Activated CD8-positive, alpha-beta T cell treated with anti-CD3 and anti-CD28 coated beads for 36 hours (primary cell): Measurements from ENCODE around the gene IMPG2. TPM values are rescaled to one million over a fixed set of nuclear protein-coding genes. Genes with fewer than 3 reads are reported as not detected.

Source experiments
- ATAC-seq: fragments of 200-7000 bp; cut with Tn5 transposase; one replicate; pipeline ENCODE4 v1.10.0; 2021; ENCODE audit warnings: mild to moderate bottlenecking, moderate library complexity
- CTCF ChIA-PET: fragments of 350-600 bp; sonication (Branson Sonifier 250); formaldehyde crosslinking; loops from one replicate; lab custom pipeline; 2021; ENCODE audit warnings: antibody characterized with exemption; lab: Charles Lee
- POLR2A ChIA-PET: fragments of 350-600 bp; sonication (Branson Sonifier 250); formaldehyde crosslinking; loops from one replicate; lab custom pipeline; 2021; ENCODE audit warnings: antibody characterized with exemption; lab: Charles Lee
- DNase-seq: peaks from one replicate; pipeline ENCODE4 v3.0.0-alpha.2; 2020
- H3K27ac Mint-ChIP-seq: one replicate; pipeline ENCODE4 v1.8.0; 2021; ENCODE audit warnings: mild to moderate bottlenecking, mixed read lengths
- H3K27me3 Mint-ChIP-seq: one replicate; pipeline ENCODE4 v1.8.0; 2021; ENCODE audit warnings: mixed read lengths
- H3K36me3 Mint-ChIP-seq: one replicate; pipeline ENCODE4 v1.8.0; 2021; ENCODE audit warnings: low read depth, mixed read lengths
- H3K4me1 Mint-ChIP-seq: one replicate; pipeline ENCODE4 v1.8.0; 2021; ENCODE audit warnings: low read depth, mixed read lengths
- H3K4me3 Mint-ChIP-seq: one replicate; pipeline ENCODE4 v1.8.0; 2021; ENCODE audit warnings: mild to moderate bottlenecking, moderate library complexity, mixed read lengths
- H3K9me3 Mint-ChIP-seq: one replicate; pipeline ENCODE4 v1.8.0; 2021; ENCODE audit warnings: mixed read lengths
- CTCF ChIP-seq: fragments of 200-600 bp; IDR thresholded peaks from one replicate; pipeline ENCODE4 v1.8.0; 2022; ENCODE audit warnings: antibody characterized with exemption, mild to moderate bottlenecking
- intact Hi-C: fragments of 100-400 bp; cut with micrococcal nuclease; formaldehyde crosslinking; loops from one replicate; pipeline ENCODE4 v1.10.0; 2022
- total RNA-seq, 2 experiments: library from RNA; stranded (reverse); gene quantifications; one replicate each; pipeline ENCODE4 v1.2.3, GENCODE V29; 2021

IMPG2 gene
- total RNA-seq, 2 experiments from 2014 or later = 0.13 to 0.14 TPM

- POLR2A ChIA-PET = no interaction called here
- Mint-ChIP-seq H3K27ac (no peak overlapping the region), H3K9me3 (peaks cover 2% of the 10 kb centered on the region), H3K4me3 (no peak overlapping the region), H3K27me3 (peaks cover 8% of the 10 kb centered on the region), H3K4me1 (no peaks in the 10 kb centered on the region), H3K36me3 (no peaks in the 10 kb centered on the region)
- ATAC-seq = no peak
- no peak for DNase-seq
- intact Hi-C loops = loop anchor here (2.0 kb wide), 1 partner anchor 125 kb away; no protein-coding TSS in a partner anchor
- CTCF ChIA-PET = interaction anchor here (0.6 to 2.3 kb wide), 13 partner anchors 10 to 731 kb away, joined by 3 to 13 read pairs (median 3); no protein-coding TSS in a partner anchor
- TF ChIP-seq CTCF = peak; percentile 40
Observed at GRCh38 chr3:101195951-101196713, 124.2 kb downstream of the IMPG2 start.

DNA sequence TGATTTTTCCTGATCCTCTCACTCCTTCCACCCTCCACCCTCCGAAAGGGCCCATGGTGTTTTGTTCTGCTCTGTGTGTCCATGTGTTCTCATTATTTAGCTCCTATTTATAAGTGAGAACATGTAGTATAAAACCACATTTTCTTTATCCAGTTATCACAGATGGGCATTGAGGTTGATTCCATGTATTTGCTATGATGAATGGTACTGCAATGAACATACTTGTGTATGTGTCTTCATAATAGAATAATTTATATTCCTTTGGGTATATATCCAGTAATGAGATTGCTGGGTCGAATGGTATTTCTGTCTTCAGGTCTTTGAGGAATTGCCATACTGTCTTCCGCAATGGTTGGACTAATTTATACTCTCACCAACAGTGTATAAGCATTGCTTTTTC, 126.0 kb downstream of the IMPG2 start:
- ChIA-PET POLR2A (no interaction called here), CTCF (no interaction called here)
- intact Hi-C loops = no loop called here
- ATAC-seq (no peak), DNase-seq (no peak)
- no peaks in the 10 kb centered on the region for H3K36me3 Mint-ChIP-seq
- H3K9me3 Mint-ChIP-seq = peaks cover 2% of the 10 kb centered on the region
- H3K4me3 Mint-ChIP-seq = no peak overlapping the region
- no peaks in the 10 kb centered on the region for H3K4me1 Mint-ChIP-seq
- H3K27ac Mint-ChIP-seq = no peak overlapping the region
- H3K27me3 Mint-ChIP-seq = peaks cover 8% of the 10 kb centered on the region
- no peak for TF ChIP-seq CTCF

GRCh38 chr3:101193957-101194356, 126.4 kb downstream of the IMPG2 start:
- peaks cover 10% of the 10 kb centered on the region for H3K27me3 Mint-ChIP-seq
- no peak for ATAC-seq
- intact Hi-C loops = no loop called here
- no peak overlapping the region for H3K4me3 Mint-ChIP-seq
- ChIA-PET POLR2A (no interaction called here), CTCF (interaction anchor here (1.2 kb wide), 1 partner anchor 124 kb away, joined by 3 read pairs; no protein-coding TSS in a partner anchor)
- H3K36me3 Mint-ChIP-seq = no peaks in the 10 kb centered on the region
- H3K9me3 Mint-ChIP-seq = peaks cover 2% of the 10 kb centered on the region
- H3K4me1 Mint-ChIP-seq = no peaks in the 10 kb centered on the region
- H3K27ac Mint-ChIP-seq = no peak overlapping the region
- TF ChIP-seq CTCF = no peak
- DNase-seq = no peak

GRCh38 chr3:101189796-101190195, 130.6 kb downstream of the IMPG2 start:
- H3K36me3 Mint-ChIP-seq = no peaks in the 10 kb centered on the region
- DNase-seq (no peak), ATAC-seq (no peak)
- no peak overlapping the region for H3K4me3 Mint-ChIP-seq
- H3K27ac Mint-ChIP-seq = no peak overlapping the region
- H3K27me3 Mint-ChIP-seq = peaks cover 9% of the 10 kb centered on the region
- intact Hi-C loops = no loop called here
- CTCF ChIA-PET = interaction anchor here (1.6 to 2.1 kb wide), 2 partner anchors 13 to 119 kb away, joined by 3 to 11 read pairs; no protein-coding TSS in a partner anchor
- TF ChIP-seq CTCF = no peak
- H3K4me1 Mint-ChIP-seq = no peaks in the 10 kb centered on the region
- no peaks in the 10 kb centered on the region for H3K9me3 Mint-ChIP-seq
- POLR2A ChIA-PET = no interaction called here

DNA sequence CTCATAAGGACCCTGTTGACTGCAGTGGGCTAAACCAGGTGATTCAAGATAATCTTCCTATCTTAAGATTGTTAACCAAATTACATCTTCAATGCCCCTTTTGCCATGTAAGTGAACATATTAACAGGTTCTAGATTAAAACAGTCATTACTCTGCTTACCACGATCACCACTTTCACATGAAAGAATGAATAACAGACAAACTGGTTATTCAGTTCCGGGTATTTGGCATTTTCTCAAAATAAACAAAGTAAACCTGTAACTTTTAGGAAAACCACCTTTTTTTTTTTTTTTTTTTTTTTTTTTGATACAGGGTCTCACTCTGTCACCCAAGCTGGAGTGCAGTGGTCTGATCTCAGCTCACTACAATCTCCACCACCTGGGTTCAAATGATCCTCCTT, 131.2 kb downstream of the IMPG2 start:
- intact Hi-C loops = no loop called here
- CTCF ChIA-PET = interaction anchor here (1.6 to 2.1 kb wide), 2 partner anchors 14 to 119 kb away, joined by 3 to 11 read pairs; no protein-coding TSS in a partner anchor
- H3K4me3 Mint-ChIP-seq = no peak overlapping the region
- H3K9me3 Mint-ChIP-seq = no peaks in the 10 kb centered on the region
- ATAC-seq (no peak), DNase-seq (no peak)
- no peaks in the 10 kb centered on the region for H3K36me3 Mint-ChIP-seq
- H3K27ac Mint-ChIP-seq = no peak overlapping the region
- H3K4me1 Mint-ChIP-seq = no peaks in the 10 kb centered on the region
- no peak for TF ChIP-seq CTCF
- H3K27me3 Mint-ChIP-seq = peaks cover 8% of the 10 kb centered on the region
- POLR2A ChIA-PET = no interaction called here
